Esophagus squamous epithelium (tissue), 5 donors: ENCODE measurements around the gene CHI3L2. TPM values are rescaled to one million over a fixed set of nuclear protein-coding genes. Genes with fewer than 3 reads are reported as not detected.

Source experiments
- DNase-seq: peaks from one replicate; lab custom pipeline; 2025; lab: John Stamatoyannopoulos, UW
- H3K27ac ChIP-seq, 4 donors: fragments of 200-600 bp; sonication (generic); one replicate each; pipeline ENCODE4 v1.5.1; 2016 to 2019; ENCODE audit warnings: mild to moderate bottlenecking in 1 of 4
- H3K27me3 ChIP-seq, 4 donors: fragments of 200-600 bp; sonication (generic); 1 replicate in 3 of 4; 2 replicates in 1 of 4; pipeline versions ENCODE4 v1.5.1 to v1.6.0; 2017 to 2021; ENCODE audit warnings: antibody characterized with exemption in 1 of 4
- H3K36me3 ChIP-seq, 3 donors: fragments of 200-600 bp; sonication (generic); one replicate each; pipeline ENCODE4 v1.5.1; 2016 to 2019
- H3K4me1 ChIP-seq, 3 donors: fragments of 200-600 bp; sonication (generic); one replicate each; pipeline ENCODE4 v1.5.1; 2017 to 2019
- H3K4me3 ChIP-seq, 4 donors: fragments of 200-600 bp; sonication (generic); 1 replicate in 3 of 4; 2 replicates in 1 of 4; pipeline ENCODE4 v1.5.1; 2016 to 2019; ENCODE audit warnings: mild to moderate bottlenecking in 2 of 4, moderate library complexity in 1 of 4
- H3K9me3 ChIP-seq, 3 donors: fragments of 200-600 bp; sonication (generic); one replicate each; pipeline ENCODE4 v1.5.1; 2016 to 2019
- POLR2A ChIP-seq, 4 donors: fragments of 450-650 bp; IDR thresholded peaks; one replicate each; pipeline ENCODE4 v1.6.1; 2017; ENCODE audit warnings: antibody characterized with exemption in 4 of 4, mild to moderate bottlenecking in 4 of 4, moderate library complexity in 3 of 4
- WGBS, 2 donors: methylation state at CpG; one replicate each; pipeline ENCODE4 v1.1.5; 2018; 5-methylcytosine and 5-hydroxymethylcytosine counted together
- intact Hi-C: fragments of 100-400 bp; cut with DNase I; formaldehyde crosslinking; loops from one replicate; pipeline ENCODE4 v1.15.0; 2022
- total RNA-seq, 4 donors: library from RNA; depleted of rRNA; stranded (reverse); fragments of >200 nt; gene quantifications; one replicate each; pipeline ENCODE4 v1.1.0, GENCODE V29; 2016
- TF ChIP-seq, protein P1 (sequence below), 6 experiments: fragments of 450-650 bp in 4 of 6; fragments of 200-600 bp in 2 of 6; sonication (generic) in 2 of 6; IDR thresholded peaks; one replicate each; pipeline ENCODE4 v1.5.1; 2016 to 2019; ENCODE audit warnings: antibody characterized with exemption in 6 of 6, mild to moderate bottlenecking in 4 of 6, moderate library complexity in 4 of 6
- donor health status: DM: yes; HTN: yes; CAD: no.

The CHI3L2 gene
- total RNA-seq, 4 donors from 2014 or later = 0.57 to 42.4 (median 1.8) TPM

DNA sequence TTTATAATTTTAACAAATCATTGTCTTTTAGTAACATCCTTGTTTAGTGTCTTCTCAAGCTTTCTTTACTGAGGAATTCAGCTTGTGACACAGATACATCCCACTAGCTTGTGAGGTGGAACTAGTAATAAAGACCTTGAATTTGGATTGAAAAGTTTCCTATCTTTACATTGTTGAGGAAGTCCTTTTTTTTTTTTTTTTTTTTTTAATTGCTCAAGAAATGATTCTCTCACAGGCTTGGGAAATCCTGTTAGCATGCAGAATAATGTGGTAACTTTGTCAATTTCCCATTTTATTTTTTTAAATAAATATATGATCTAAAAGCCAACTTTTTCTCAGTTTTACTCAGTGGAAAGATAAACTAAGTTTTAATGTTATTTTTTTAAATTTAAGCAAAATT lies 42.9 kb upstream of the CHI3L2 start:
- DNase-seq = no peak
- H3K36me3 ChIP-seq = peaks cover 0 to 74% (median 15%) of the 10 kb centered on the region in 3 donors
- intact Hi-C loops = no loop called here
- peaks cover 0 to 21% (median 4%) of the 10 kb centered on the region in 3 donors for H3K4me1 ChIP-seq
- H3K27ac ChIP-seq = no peak overlapping the region
- no peak for TF ChIP-seq POLR2A (IDR thresholded peaks at IDR 0.05)
- TF ChIP-seq, protein P1, sequence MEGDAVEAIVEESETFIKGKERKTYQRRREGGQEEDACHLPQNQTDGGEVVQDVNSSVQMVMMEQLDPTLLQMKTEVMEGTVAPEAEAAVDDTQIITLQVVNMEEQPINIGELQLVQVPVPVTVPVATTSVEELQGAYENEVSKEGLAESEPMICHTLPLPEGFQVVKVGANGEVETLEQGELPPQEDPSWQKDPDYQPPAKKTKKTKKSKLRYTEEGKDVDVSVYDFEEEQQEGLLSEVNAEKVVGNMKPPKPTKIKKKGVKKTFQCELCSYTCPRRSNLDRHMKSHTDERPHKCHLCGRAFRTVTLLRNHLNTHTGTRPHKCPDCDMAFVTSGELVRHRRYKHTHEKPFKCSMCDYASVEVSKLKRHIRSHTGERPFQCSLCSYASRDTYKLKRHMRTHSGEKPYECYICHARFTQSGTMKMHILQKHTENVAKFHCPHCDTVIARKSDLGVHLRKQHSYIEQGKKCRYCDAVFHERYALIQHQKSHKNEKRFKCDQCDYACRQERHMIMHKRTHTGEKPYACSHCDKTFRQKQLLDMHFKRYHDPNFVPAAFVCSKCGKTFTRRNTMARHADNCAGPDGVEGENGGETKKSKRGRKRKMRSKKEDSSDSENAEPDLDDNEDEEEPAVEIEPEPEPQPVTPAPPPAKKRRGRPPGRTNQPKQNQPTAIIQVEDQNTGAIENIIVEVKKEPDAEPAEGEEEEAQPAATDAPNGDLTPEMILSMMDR (IDR thresholded peaks at IDR 0.05) = no peak
- no peak overlapping the region for H3K4me3 ChIP-seq
- H3K27me3 ChIP-seq = no peaks in the 10 kb centered on the region
- H3K9me3 ChIP-seq = no peaks in the 10 kb centered on the region

DNA sequence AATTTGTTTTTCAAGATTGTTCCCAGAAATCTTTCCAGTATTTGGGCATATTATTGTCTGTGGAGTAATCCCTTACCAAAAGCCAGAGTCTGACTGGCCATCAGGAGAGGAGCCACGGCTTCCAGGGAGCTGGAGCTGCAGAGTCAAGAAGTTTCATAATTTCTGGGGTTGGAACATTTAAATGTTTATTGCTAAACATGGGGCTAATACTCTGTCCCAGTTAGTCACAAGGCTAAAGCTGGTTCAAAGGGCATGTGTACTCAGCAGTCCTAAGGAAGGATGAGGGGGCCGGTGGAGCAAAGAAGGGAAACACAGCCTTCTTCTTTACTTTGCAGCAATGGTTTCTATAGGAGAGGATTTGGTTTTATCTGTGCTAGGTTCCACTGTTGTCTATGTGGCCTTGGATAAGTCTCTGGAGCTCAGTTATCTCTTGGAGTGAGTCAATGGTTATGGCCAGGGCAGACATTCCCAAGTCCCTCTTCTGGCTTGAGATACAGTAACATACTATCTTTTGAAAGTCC lies 36.5 kb upstream of the CHI3L2 start:
- Histone ChIP-seq H3K27ac (peak overlapping the region in 3 of 4 donors; percentile 76 to 85 (median 81)), H3K4me1 (peaks cover 29 to 60% (median 44%) of the 10 kb centered on the region in 3 donors)

DNA sequence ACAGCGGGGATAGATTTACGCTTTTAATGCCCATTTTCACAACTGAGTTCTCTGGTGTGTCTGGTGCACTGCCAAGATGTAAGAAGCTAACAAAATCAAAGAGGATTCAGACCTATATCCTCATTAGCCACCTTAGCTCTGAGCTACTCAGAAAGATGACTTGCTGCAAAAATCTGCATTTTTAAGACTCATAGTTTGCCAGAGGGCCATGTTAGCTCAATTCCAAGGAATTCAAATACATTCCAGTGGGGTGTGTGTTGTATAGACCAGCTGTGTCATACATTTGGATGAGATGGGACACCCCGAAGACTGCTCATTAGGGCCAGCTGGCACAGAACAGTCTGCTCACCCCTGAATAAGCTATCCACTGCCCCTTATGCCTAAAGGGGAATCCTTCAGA lies 36.0 kb upstream of the CHI3L2 start:
- Histone ChIP-seq H3K9me3 (no peaks in the 10 kb centered on the region), H3K4me1 (peaks cover 29 to 65% (median 44%) of the 10 kb centered on the region in 3 donors), H3K36me3 (peaks cover 4 to 88% (median 15%) of the 10 kb centered on the region in 3 donors), H3K27ac (peak overlapping the region in 3 of 4 donors; percentile 76 to 85 (median 81)), H3K4me3 (no peak overlapping the region), H3K27me3 (no peaks in the 10 kb centered on the region)
- no peak for DNase-seq
- TF ChIP-seq, protein P1 (IDR thresholded peaks at IDR 0.05) = no peak
- no peak for TF ChIP-seq POLR2A (IDR thresholded peaks at IDR 0.05)
- 48 to 64% methylated on average over 2 to 3 of the region's 3 CpGs for WGBS, 2 donors
- intact Hi-C loops = loop anchor here (10.0 kb wide), 1 partner anchor 47 kb away; the partner anchor contains the start of genes CEPT1 and DRAM2

More for the DNA sequence above, 36.5 kb upstream of the CHI3L2 start:
- intact Hi-C loops = loop anchor here (10.0 kb wide), 1 partner anchor 46 kb away; the partner anchor contains the start of genes CEPT1 and DRAM2
- Histone ChIP-seq H3K36me3 (peaks cover under 1 to 88% (median 11%) of the 10 kb centered on the region in 3 donors), H3K27me3 (no peaks in the 10 kb centered on the region), H3K9me3 (no peaks in the 10 kb centered on the region), H3K4me3 (no peak overlapping the region)
- no peak for TF ChIP-seq POLR2A (IDR thresholded peaks at IDR 0.05)
- TF ChIP-seq, protein P1 (IDR thresholded peaks at IDR 0.05) = no peak
- 65 to 80% methylated on average over 2 of the region's 2 CpGs for WGBS, 2 donors
- no peak for DNase-seq

DNA sequence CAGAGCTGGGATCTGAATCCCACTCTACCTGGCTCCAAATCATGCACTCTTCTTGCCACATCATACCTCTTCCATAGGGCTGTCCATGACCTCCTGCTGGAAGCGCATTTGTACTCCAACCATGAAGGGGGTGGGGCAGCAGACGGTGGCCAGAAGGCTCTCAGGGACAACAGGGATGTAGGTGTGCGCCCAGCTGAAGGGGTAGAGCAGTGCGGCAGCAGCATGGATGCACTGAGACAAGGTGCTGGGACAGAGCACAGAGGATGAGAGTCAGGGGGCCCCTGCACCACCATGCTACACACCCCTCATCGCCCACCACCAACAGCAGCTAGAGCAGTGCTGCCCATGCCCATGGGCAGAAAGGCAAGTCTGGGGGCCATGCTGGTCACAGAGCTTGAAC lies 35.4 kb upstream of the CHI3L2 start:
- H3K9me3 ChIP-seq = no peaks in the 10 kb centered on the region
- no peak for TF ChIP-seq POLR2A (IDR thresholded peaks at IDR 0.05)
- TF ChIP-seq, protein P1 (IDR thresholded peaks at IDR 0.05) = no peak
- peaks cover 29 to 71% (median 44%) of the 10 kb centered on the region in 3 donors for H3K4me1 ChIP-seq
- no peaks in the 10 kb centered on the region for H3K27me3 ChIP-seq
- H3K36me3 ChIP-seq = peaks cover 4 to 88% (median 15%) of the 10 kb centered on the region in 3 donors
- intact Hi-C loops = loop anchor here (10.0 kb wide), 1 partner anchor 47 kb away; the partner anchor contains the start of genes CEPT1 and DRAM2
- H3K4me3 ChIP-seq = no peak overlapping the region
- no peak for DNase-seq
- H3K27ac ChIP-seq = peak overlapping the region; percentile 66 to 85 (median 78)
- WGBS, 2 donors = 83 to 100% methylated on average over 1 to 5 of the region's 5 CpGs
